ENCODE data around the gene SEPTIN12.

SEPTIN12 gene

GRCh38 chr16:4733747-4734062 lies 54.4 kb downstream of the SEPTIN12 start:
- H3K79me2 ChIP-seq (ENCODE audit: low read length), result peaks cover 6% of the 10 kb centered on the region
- no peak for DNase-seq
- H3K9me3 ChIP-seq (replicated peaks; ENCODE audit: insufficient read depth, low read length), result no peaks in the 10 kb centered on the region
- no peaks in the 10 kb centered on the region for H3K36me3 ChIP-seq (replicated peaks; ENCODE audit: insufficient read depth, low read length)
- H3F3A ChIP-seq (ENCODE audit: insufficient read depth, low read length), result peaks cover 4% of the 10 kb centered on the region
- H3K4me2 ChIP-seq (ENCODE audit: low read depth, low read length), result peak overlapping the region; percentile 86
- H3K27ac ChIP-seq (ENCODE audit: low read length), result peak overlapping the region; percentile 63; the same call in 1 of the 2 replicates
- H3K4me3 ChIP-seq (ENCODE audit: low read length), result peak overlapping the region; percentile 87
- no peaks in the 10 kb centered on the region for H4K20me1 ChIP-seq (ENCODE audit: insufficient read depth, low read length)
- no peak for TF ChIP-seq EZH2phosphoT487 (IDR thresholded peaks at IDR 0.05; ENCODE audit: low read length)
- no peak for TF ChIP-seq EZH2 (optimal IDR thresholded peaks at IDR 0.05; ENCODE audit: low read depth, low read length)
- TF ChIP-seq CTCF (IDR thresholded peaks at IDR 0.05; ENCODE audit: low read length), result no peak
- H3K9ac ChIP-seq (ENCODE audit: low read length), result peak overlapping the region; percentile 81
- H2AFZ ChIP-seq (ENCODE audit: low read length), result peak overlapping the region; percentile 97
- no peaks in the 10 kb centered on the region for H3K9me2 ChIP-seq (replicated peaks; ENCODE audit: insufficient read depth, low read length)
- no peaks in the 10 kb centered on the region for H3K27me3 ChIP-seq (replicated peaks; ENCODE audit: insufficient read depth, low read length)
- H3K4me1 ChIP-seq (ENCODE audit: low read length), result peaks cover 5% of the 10 kb centered on the region; the same call in 1 of the 2 replicates

- Histone ChIP-seq H3K4me2 (ENCODE audit: low read depth, low read length) (peak overlapping the region; percentile 86), H3K9me2 (replicated peaks; ENCODE audit: insufficient read depth, low read length) (no peaks in the 10 kb centered on the region), H3K9ac (ENCODE audit: low read length) (peak overlapping the region; percentile 81), H3K27me3 (replicated peaks; ENCODE audit: insufficient read depth, low read length) (no peaks in the 10 kb centered on the region), H3K36me3 (replicated peaks; ENCODE audit: insufficient read depth, low read length) (no peaks in the 10 kb centered on the region), H3K79me2 (ENCODE audit: low read length) (peaks cover 6% of the 10 kb centered on the region), H3F3A (ENCODE audit: insufficient read depth, low read length) (peaks cover 4% of the 10 kb centered on the region), H2AFZ (ENCODE audit: low read length) (peak overlapping the region; percentile 97), H3K4me3 (ENCODE audit: low read length) (peak overlapping the region; percentile 87), H3K4me1 (ENCODE audit: low read length) (peaks cover 5% of the 10 kb centered on the region; the same call in 1 of the 2 replicates), H4K20me1 (ENCODE audit: insufficient read depth, low read length) (no peaks in the 10 kb centered on the region), H3K27ac (ENCODE audit: low read length) (no peak overlapping the region), H3K9me3 (replicated peaks; ENCODE audit: insufficient read depth, low read length) (no peaks in the 10 kb centered on the region)
- TF ChIP-seq CTCF (IDR thresholded peaks at IDR 0.05; ENCODE audit: low read length), result no peak
- TF ChIP-seq EZH2 (optimal IDR thresholded peaks at IDR 0.05; ENCODE audit: low read depth, low read length), result no peak
- TF ChIP-seq EZH2phosphoT487 (IDR thresholded peaks at IDR 0.05; ENCODE audit: low read length), result no peak
- no peak for DNase-seq
Observed at GRCh38 chr16:4733211-4733742, 54.9 kb downstream of the SEPTIN12 start.

- Histone ChIP-seq H3K27me3 (replicated peaks; ENCODE audit: insufficient read depth, low read length) (no peaks in the 10 kb centered on the region), H3K9me2 (replicated peaks; ENCODE audit: insufficient read depth, low read length) (no peaks in the 10 kb centered on the region), H3K36me3 (replicated peaks; ENCODE audit: insufficient read depth, low read length) (no peaks in the 10 kb centered on the region), H3K4me1 (ENCODE audit: low read length) (no peaks in the 10 kb centered on the region), H3K9me3 (replicated peaks; ENCODE audit: insufficient read depth, low read length) (no peaks in the 10 kb centered on the region), H3K27ac (ENCODE audit: low read length) (no peak overlapping the region), H3F3A (ENCODE audit: insufficient read depth, low read length) (peaks cover 4% of the 10 kb centered on the region), H4K20me1 (ENCODE audit: insufficient read depth, low read length) (no peaks in the 10 kb centered on the region), H3K4me2 (ENCODE audit: low read depth, low read length) (no peak overlapping the region), H3K9ac (ENCODE audit: low read length) (no peak overlapping the region), H3K4me3 (ENCODE audit: low read length) (no peak overlapping the region), H2AFZ (ENCODE audit: low read length) (no peak overlapping the region), H3K79me2 (ENCODE audit: low read length) (peaks cover 6% of the 10 kb centered on the region)
- no peak for DNase-seq
- no peak for TF ChIP-seq EZH2phosphoT487 (IDR thresholded peaks at IDR 0.05; ENCODE audit: low read length)
- no peak for TF ChIP-seq CTCF (IDR thresholded peaks at IDR 0.05; ENCODE audit: low read length)
- no peak for TF ChIP-seq EZH2 (optimal IDR thresholded peaks at IDR 0.05; ENCODE audit: low read depth, low read length)
Observed at GRCh38 chr16:4729876-4730275, 58.3 kb downstream of the SEPTIN12 start.

Data from MM.1S (cell line).